ENCODE results near the gene PDE8A.

GRCh38 chr15:85049805-85050204 is 68.1 kb downstream of the PDE8A start:
- TF ChIP-seq CTCF (conservative IDR thresholded peaks at IDR 0.05; ENCODE audit: low read depth, low read length): no peak
- no peak for TF ChIP-seq EZH2 (IDR thresholded peaks at IDR 0.05; ENCODE audit: low read length, unreplicated experiment)

All from PC-3 (cell line).